MM.1S (cell line): ENCODE data around the gene MBOAT1.

Experiments used
- EZH2phosphoT487 ChIP-seq: fragments of 300-600 bp; sonication (generic); IDR thresholded peaks from 2 replicates; pipeline ENCODE4 v1.6.1; 2018; ENCODE audit warnings: antibody characterized with exemption, low read length
- TF ChIP-seq, protein P1 (sequence below): fragments of 300-600 bp; sonication (generic); IDR thresholded peaks from 2 replicates; pipeline ENCODE4 v1.5.1; 2016; ENCODE audit warnings: antibody characterized with exemption, low read length, mixed read lengths

DNA sequence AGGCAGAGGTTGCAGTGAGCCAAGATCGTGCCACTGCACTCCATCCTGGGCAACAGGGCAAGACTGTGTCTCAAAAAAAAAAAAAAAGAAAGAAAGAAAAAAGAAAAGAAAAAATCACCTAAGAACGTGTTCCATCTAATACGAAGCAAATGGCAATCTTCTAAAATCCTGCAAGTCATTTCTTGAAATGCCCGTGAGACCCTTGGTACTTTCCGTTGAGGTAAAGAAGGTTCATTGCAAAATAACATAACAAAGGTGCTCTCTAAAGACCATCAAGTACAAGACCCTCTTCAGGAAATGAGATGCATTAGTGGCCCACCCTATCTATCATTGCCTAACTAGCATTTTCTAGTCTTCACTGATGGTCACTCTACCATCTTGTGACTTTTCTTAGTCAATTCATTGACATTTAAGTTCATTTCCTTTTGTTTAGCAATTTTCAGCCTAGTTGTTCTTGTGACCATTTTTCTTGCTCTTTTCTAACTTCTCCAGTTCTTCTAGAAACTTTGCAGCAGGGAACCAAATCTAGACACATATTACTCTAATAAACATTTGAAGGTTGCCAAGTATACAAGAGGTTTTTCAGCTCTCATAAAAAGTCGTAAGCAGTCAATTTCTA, 14.0 kb downstream of the MBOAT1 start:
- TF ChIP-seq, protein P1, sequence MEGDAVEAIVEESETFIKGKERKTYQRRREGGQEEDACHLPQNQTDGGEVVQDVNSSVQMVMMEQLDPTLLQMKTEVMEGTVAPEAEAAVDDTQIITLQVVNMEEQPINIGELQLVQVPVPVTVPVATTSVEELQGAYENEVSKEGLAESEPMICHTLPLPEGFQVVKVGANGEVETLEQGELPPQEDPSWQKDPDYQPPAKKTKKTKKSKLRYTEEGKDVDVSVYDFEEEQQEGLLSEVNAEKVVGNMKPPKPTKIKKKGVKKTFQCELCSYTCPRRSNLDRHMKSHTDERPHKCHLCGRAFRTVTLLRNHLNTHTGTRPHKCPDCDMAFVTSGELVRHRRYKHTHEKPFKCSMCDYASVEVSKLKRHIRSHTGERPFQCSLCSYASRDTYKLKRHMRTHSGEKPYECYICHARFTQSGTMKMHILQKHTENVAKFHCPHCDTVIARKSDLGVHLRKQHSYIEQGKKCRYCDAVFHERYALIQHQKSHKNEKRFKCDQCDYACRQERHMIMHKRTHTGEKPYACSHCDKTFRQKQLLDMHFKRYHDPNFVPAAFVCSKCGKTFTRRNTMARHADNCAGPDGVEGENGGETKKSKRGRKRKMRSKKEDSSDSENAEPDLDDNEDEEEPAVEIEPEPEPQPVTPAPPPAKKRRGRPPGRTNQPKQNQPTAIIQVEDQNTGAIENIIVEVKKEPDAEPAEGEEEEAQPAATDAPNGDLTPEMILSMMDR, result no peak
- no peak for TF ChIP-seq EZH2phosphoT487
